ENCODE measurements around the gene RPS10. TPM values are rescaled to one million over a fixed set of nuclear protein-coding genes. Genes with fewer than 3 reads are reported as not detected.

RPS10 gene
- total and polyA plus RNA-seq, 7 experiments from 2014 or later: 1,466 to 3,151 (median 2,306) TPM

- H3K9me3 ChIP-seq (ENCODE audit: control insufficient read depth in 2 of 3, low read length in 3 of 3): no peaks in the 10 kb centered on the region
- H3K9me3 Mint-ChIP-seq: peaks cover 0 to 7% (median 0%) of the 10 kb centered on the region in 11 donors
- DNase-seq (no peak), ATAC-seq (no peak)
- H3K36me3 ChIP-seq (ENCODE audit: control insufficient read depth in 2 of 3, insufficient read depth in 3 of 3, low read length in 3 of 3): no peaks in the 10 kb centered on the region
- H3K36me3 Mint-ChIP-seq: peaks cover 0 to 6% (median 0%) of the 10 kb centered on the region in 5 donors
- H3K4me3 ChIP-seq (ENCODE audit: low read length): no peak overlapping the region
- intact Hi-C loops (cut with micrococcal nuclease): no loop called here
- POLR2A ChIA-PET: no interaction called here
- H3K27me3 Mint-ChIP-seq: peaks cover 0 to 4% (median 0%) of the 10 kb centered on the region in 5 donors
- no peak overlapping the region for H3K27ac Mint-ChIP-seq
- no peaks in the 10 kb centered on the region for H3K4me1 ChIP-seq (ENCODE audit: control insufficient read depth in 2 of 2, insufficient read depth in 2 of 2, low read length in 2 of 2)
- no peaks in the 10 kb centered on the region for H3K27me3 ChIP-seq (ENCODE audit: control insufficient read depth in 2 of 2, insufficient read depth in 2 of 2, low read length in 2 of 2)
- H3K4me1 Mint-ChIP-seq: peaks cover 0 to 4% (median 0%) of the 10 kb centered on the region in 7 donors
- H3K27ac ChIP-seq (ENCODE audit: low read depth, low read length): no peak overlapping the region
- CTCF ChIA-PET: no interaction called here
- H3K4me3 Mint-ChIP-seq: no peak overlapping the region
These were observed 11.7 kb upstream of the RPS10 start for GRCh38 chr6:34437644-34437970.

DNA sequence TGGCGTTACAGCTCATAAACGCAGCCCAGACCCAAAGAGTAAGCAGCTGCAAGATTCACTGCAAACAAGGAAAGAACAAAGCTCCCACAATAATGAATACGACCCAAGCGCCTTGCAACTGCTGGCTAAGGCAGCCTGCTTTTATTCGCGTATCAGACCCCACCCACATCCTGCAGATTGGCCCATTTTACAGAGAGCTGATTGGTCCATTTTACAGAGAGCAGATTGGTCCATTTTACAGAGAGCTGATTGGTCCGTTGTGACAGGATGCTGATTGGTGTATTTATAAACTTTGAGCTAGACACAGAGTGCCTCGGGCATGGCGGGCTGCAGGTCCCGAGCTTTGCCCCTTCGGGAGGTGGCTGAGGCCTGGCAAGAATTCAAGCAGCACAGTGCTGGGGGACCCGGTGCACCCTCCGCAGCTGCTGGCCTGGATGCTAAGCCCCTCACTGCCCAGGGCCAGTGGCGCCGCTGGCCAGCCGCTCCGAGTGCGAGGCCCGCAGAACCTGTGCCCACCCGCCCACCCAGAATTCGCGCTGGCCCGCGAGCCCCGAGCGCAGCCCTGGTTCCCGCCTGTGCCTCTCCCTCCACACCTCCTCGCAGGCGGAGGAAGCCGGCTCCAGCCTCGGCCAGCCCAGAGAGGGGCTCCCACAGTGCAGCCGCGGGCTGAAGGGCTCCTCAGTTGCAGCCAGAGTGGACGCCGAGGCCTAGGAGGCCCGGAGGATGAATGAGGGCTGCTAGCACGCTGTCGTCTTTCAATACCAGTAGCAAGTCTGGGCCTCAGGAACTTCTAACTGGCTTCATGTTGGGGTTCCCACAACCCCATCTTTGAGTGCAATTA is 11.2 kb upstream of the RPS10 start:
- CTCF ChIA-PET: no interaction called here
- no peaks in the 10 kb centered on the region for H3K36me3 ChIP-seq (ENCODE audit: control insufficient read depth in 2 of 3, insufficient read depth in 3 of 3, low read length in 3 of 3)

GRCh38 chr6:34435916-34436315 is 10.0 kb upstream of the RPS10 start:
- ChIA-PET POLR2A (no interaction called here), CTCF (no interaction called here)
- Mint-ChIP-seq H3K27ac (no peak overlapping the region), H3K9me3 (peaks cover 0 to 7% (median 0%) of the 10 kb centered on the region in 11 donors), H3K4me1 (peaks cover 0 to 1% (median 0%) of the 10 kb centered on the region in 7 donors), H3K4me3 (no peak overlapping the region), H3K27me3 (no peaks in the 10 kb centered on the region), H3K36me3 (peaks cover 0 to 6% (median 0%) of the 10 kb centered on the region in 5 donors)
- Histone ChIP-seq H3K27ac (ENCODE audit: low read depth, low read length) (no peak overlapping the region), H3K27me3 (ENCODE audit: control insufficient read depth in 2 of 2, insufficient read depth in 2 of 2, low read length in 2 of 2) (no peaks in the 10 kb centered on the region), H3K9me3 (ENCODE audit: control insufficient read depth in 2 of 3, low read length in 3 of 3) (no peaks in the 10 kb centered on the region), H3K4me1 (ENCODE audit: control insufficient read depth in 2 of 2, insufficient read depth in 2 of 2, low read length in 2 of 2) (no peaks in the 10 kb centered on the region), H3K4me3 (ENCODE audit: low read length) (no peak overlapping the region), H3K36me3 (ENCODE audit: control insufficient read depth in 2 of 3, insufficient read depth in 3 of 3, low read length in 3 of 3) (no peaks in the 10 kb centered on the region)
- intact Hi-C loops (cut with micrococcal nuclease): no loop called here
- DNase-seq: no peak
- no peak for ATAC-seq

More for the DNA sequence above, 11.2 kb upstream of the RPS10 start:
- Histone ChIP-seq H3K4me3 (ENCODE audit: low read length) (no peak overlapping the region), H3K4me1 (ENCODE audit: control insufficient read depth in 2 of 2, insufficient read depth in 2 of 2, low read length in 2 of 2) (no peaks in the 10 kb centered on the region), H3K27me3 (ENCODE audit: control insufficient read depth in 2 of 2, insufficient read depth in 2 of 2, low read length in 2 of 2) (no peaks in the 10 kb centered on the region), H3K27ac (ENCODE audit: low read depth, low read length) (no peak overlapping the region), H3K9me3 (ENCODE audit: control insufficient read depth in 2 of 3, low read length in 3 of 3) (no peaks in the 10 kb centered on the region)
- Mint-ChIP-seq H3K9me3 (peaks cover 0 to 7% (median 0%) of the 10 kb centered on the region in 11 donors), H3K4me1 (peaks cover 0 to 4% (median 0%) of the 10 kb centered on the region in 7 donors), H3K4me3 (no peak overlapping the region), H3K27me3 (peaks cover 0 to 4% (median 0%) of the 10 kb centered on the region in 5 donors), H3K36me3 (peaks cover 0 to 6% (median 0%) of the 10 kb centered on the region in 5 donors), H3K27ac (no peak overlapping the region)
- ATAC-seq (no peak), DNase-seq (no peak)
- POLR2A ChIA-PET: no interaction called here
- intact Hi-C loops (cut with micrococcal nuclease): no loop called here

DNA sequence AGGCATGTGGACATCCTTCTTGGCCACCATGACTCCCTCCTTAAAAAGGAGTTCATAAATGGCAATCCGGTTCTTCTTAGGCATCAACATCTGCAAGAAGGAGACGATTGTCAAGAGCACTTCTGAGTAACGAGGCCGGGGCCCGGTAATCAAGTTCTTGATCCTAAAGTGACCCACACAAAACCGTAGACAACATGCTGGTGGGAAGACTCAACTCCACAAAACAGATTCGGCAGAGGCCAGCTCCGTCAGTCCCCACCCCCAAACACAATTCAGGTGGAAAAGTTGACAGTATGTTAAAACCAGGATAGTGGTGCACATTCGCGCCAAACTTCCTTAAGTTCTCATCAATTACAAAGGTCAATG is 754 bp downstream of the RPS10 start:
- ChIA-PET POLR2A (interaction anchor here (1.0 to 3.8 kb wide), 6 partner anchors 9 to 243 kb away, joined by 4 to 20 read pairs (median 8); partner anchors contain the start of genes HMGA1 and SMIM29), CTCF (interaction anchor here (1.0 to 2.1 kb wide), 2 partner anchors 10 to 229 kb away, joined by 4 to 5 read pairs; no protein-coding TSS in a partner anchor)
- Histone ChIP-seq H3K4me1 (ENCODE audit: control insufficient read depth in 2 of 2, insufficient read depth in 2 of 2, low read length in 2 of 2) (peaks cover 7 to 18% of the 10 kb centered on the region in 2 donors), H3K36me3 (ENCODE audit: control insufficient read depth in 2 of 3, insufficient read depth in 3 of 3, low read length in 3 of 3) (peaks cover 9 to 52% (median 21%) of the 10 kb centered on the region in 3 experiments), H3K27ac (ENCODE audit: low read depth, low read length) (peak overlapping the region; percentile 93), H3K27me3 (ENCODE audit: control insufficient read depth in 2 of 2, insufficient read depth in 2 of 2, low read length in 2 of 2) (no peaks in the 10 kb centered on the region), H3K9me3 (ENCODE audit: control insufficient read depth in 2 of 3, low read length in 3 of 3) (no peaks in the 10 kb centered on the region), H3K4me3 (ENCODE audit: low read length) (peak overlapping the region; percentile 98)
- Mint-ChIP-seq H3K4me3 (peak overlapping the region; percentile 93 to 99 (median 97)), H3K36me3 (peaks cover 0 to 29% (median 8%) of the 10 kb centered on the region in 5 donors), H3K4me1 (peaks cover 13 to 43% (median 31%) of the 10 kb centered on the region in 7 donors), H3K27me3 (no peaks in the 10 kb centered on the region), H3K27ac (peak overlapping the region; percentile 95 to 99 (median 98)), H3K9me3 (no peaks in the 10 kb centered on the region)
- DNase-seq (peak in 3 of 9 donors; percentile 14 to 34 (median 16)), ATAC-seq (no peak)
- intact Hi-C loops (cut with micrococcal nuclease): loop anchor here (2.0 to 5.0 kb wide), 3 partner anchors 32 to 832 kb away; partner anchors contain the start of genes ILRUN (in 1 of the 2), NUDT3 (in 1 of the 2) and ZNF76 (in 1 of the 2)

- Histone ChIP-seq H3K9me3 (ENCODE audit: control insufficient read depth in 2 of 3, low read length in 3 of 3) (no peaks in the 10 kb centered on the region), H3K36me3 (ENCODE audit: control insufficient read depth in 2 of 3, insufficient read depth in 3 of 3, low read length in 3 of 3) (peaks cover 9 to 58% (median 22%) of the 10 kb centered on the region in 3 experiments), H3K4me1 (ENCODE audit: control insufficient read depth in 2 of 2, insufficient read depth in 2 of 2, low read length in 2 of 2) (peaks cover 7 to 18% of the 10 kb centered on the region in 2 donors), H3K27me3 (ENCODE audit: control insufficient read depth in 2 of 2, insufficient read depth in 2 of 2, low read length in 2 of 2) (no peaks in the 10 kb centered on the region), H3K4me3 (ENCODE audit: low read length) (peak overlapping the region; percentile 98), H3K27ac (ENCODE audit: low read depth, low read length) (peak overlapping the region; percentile 93)
- Mint-ChIP-seq H3K36me3 (peaks cover 0 to 32% (median 10%) of the 10 kb centered on the region in 5 donors), H3K4me3 (peak overlapping the region; percentile 93 to 99 (median 97)), H3K27me3 (no peaks in the 10 kb centered on the region), H3K9me3 (no peaks in the 10 kb centered on the region), H3K27ac (peak overlapping the region; percentile 95 to 99 (median 98)), H3K4me1 (peaks cover 13 to 43% (median 31%) of the 10 kb centered on the region in 7 donors)
- no peak for DNase-seq
- intact Hi-C loops (cut with micrococcal nuclease): loop anchor here (2.0 to 5.0 kb wide), 3 partner anchors 32 to 833 kb away; partner anchors contain the start of genes ILRUN (in 1 of the 2), NUDT3 (in 1 of the 2) and ZNF76 (in 1 of the 2)
- ChIA-PET POLR2A (interaction anchor here (0.5 to 3.8 kb wide), 9 partner anchors 9 to 1380 kb away, joined by 3 to 20 read pairs (median 4); partner anchors contain the start of genes HMGA1 and SMIM29), CTCF (interaction anchor here (1.0 to 2.1 kb wide), 3 partner anchors 10 to 228 kb away, joined by 4 to 8 read pairs (median 5); no protein-coding TSS in a partner anchor)
- no peak for ATAC-seq
These were observed 1.4 kb downstream of the RPS10 start for GRCh38 chr6:34424200-34425131.

GRCh38 chr6:34423254-34423653 is 2.6 kb downstream of the RPS10 start:
- CTCF ChIA-PET: interaction anchor here (1.1 to 1.2 kb wide), 2 partner anchors 9 to 185 kb away, joined by 3 to 8 read pairs; no protein-coding TSS in a partner anchor
- intact Hi-C loops (cut with micrococcal nuclease): no loop called here
- DNase-seq (no peak), ATAC-seq (no peak)
- Mint-ChIP-seq H3K27ac (peak overlapping the region in 7 of 9 donors; percentile 24 to 95 (median 59)), H3K4me1 (peaks cover 13 to 45% (median 34%) of the 10 kb centered on the region in 7 donors), H3K9me3 (no peaks in the 10 kb centered on the region), H3K36me3 (peaks cover 5 to 37% (median 11%) of the 10 kb centered on the region in 5 donors), H3K27me3 (no peaks in the 10 kb centered on the region), H3K4me3 (peak overlapping the region in 7 of 10 donors; percentile 7 to 98 (median 39))
- Histone ChIP-seq H3K9me3 (ENCODE audit: control insufficient read depth in 2 of 3, low read length in 3 of 3) (no peaks in the 10 kb centered on the region), H3K36me3 (ENCODE audit: control insufficient read depth in 2 of 3, insufficient read depth in 3 of 3, low read length in 3 of 3) (peaks cover 9 to 66% (median 28%) of the 10 kb centered on the region in 3 experiments), H3K27me3 (ENCODE audit: control insufficient read depth in 2 of 2, insufficient read depth in 2 of 2, low read length in 2 of 2) (no peaks in the 10 kb centered on the region), H3K4me1 (ENCODE audit: control insufficient read depth in 2 of 2, insufficient read depth in 2 of 2, low read length in 2 of 2) (peaks cover 7 to 18% of the 10 kb centered on the region in 2 donors), H3K27ac (ENCODE audit: low read depth, low read length) (peak overlapping the region; percentile 93), H3K4me3 (ENCODE audit: low read length) (no peak overlapping the region)
- POLR2A ChIA-PET: interaction anchor here (0.7 to 3.8 kb wide), 3 partner anchors 174 to 199 kb away, joined by 3 to 20 read pairs (median 6); partner anchors contain the start of genes HMGA1 and SMIM29

Measured in naive thymus-derived CD4-positive, alpha-beta T cell (primary cell).